PC-3 (cell line): ENCODE data around the gene FOXK2. TPM values are rescaled to one million over a fixed set of nuclear protein-coding genes. Genes with fewer than 3 reads are reported as not detected.

Experiments used
- ATAC-seq: fragments of 200-7000 bp; cut with Tn5 transposase; 2 replicates; pipeline ENCODE4 v1.9.1; 2020; ENCODE audit warnings: mild to moderate bottlenecking, moderate library complexity
- BruUV-seq: library from RNA; stranded (reverse); fragments of 400-500 nt; replicated peaks from 2 replicates; lab custom pipeline; 2021; lab: Mats Ljungman, UMichigan
- CTCF ChIA-PET: fragments of 300-600 bp; sonication (Branson Sonifier 250); formaldehyde crosslinking; loops from one replicate; lab custom pipeline; 2022; ENCODE audit warnings: antibody characterized with exemption; lab: Charles Lee
- POLR2A ChIA-PET: fragments of 300-600 bp; sonication (Branson Sonifier 250); formaldehyde crosslinking; loops from one replicate; lab custom pipeline; 2022; ENCODE audit warnings: antibody characterized with exemption; ENCODE audit not compliant: unreplicated experiment; lab: Charles Lee
- DNase-seq: peaks from one replicate; pipeline ENCODE4 v3.0.0-alpha.2; 2015
- H2AFZ ChIP-seq: fragments of 300-600 bp; sonication (generic); 2 replicates; pipeline ENCODE4 v1.6.0; 2016; ENCODE audit warnings: antibody characterized with exemption, low read length
- H3F3A ChIP-seq: fragments of 300-600 bp; sonication (generic); one replicate; pipeline ENCODE4 v1.6.0; 2017; ENCODE audit warnings: antibody characterized with exemption, low read length, control low read depth, mild to moderate bottlenecking; ENCODE audit not compliant: unreplicated experiment
- H3K27ac ChIP-seq: fragments of 300-600 bp; sonication (generic); 2 replicates; pipeline ENCODE4 v1.5.1; 2016; ENCODE audit warnings: mild to moderate bottlenecking, low read length
- H3K27me3 ChIP-seq: fragments of 300-600 bp; sonication (generic); 2 replicates; pipeline ENCODE4 v1.6.1; 2016; ENCODE audit warnings: low read length, mixed read lengths
- H3K36me3 ChIP-seq: fragments of 300-600 bp; sonication (generic); 2 replicates; pipeline ENCODE4 v1.6.1; 2016; ENCODE audit warnings: low read depth, mixed run types, low read length, mixed read lengths
- H3K4me1 ChIP-seq: fragments of 300-600 bp; sonication (generic); 2 replicates; pipeline ENCODE4 v1.5.1; 2016; ENCODE audit warnings: low read length; ENCODE audit not compliant: insufficient read depth
- H3K4me2 ChIP-seq: fragments of 300-600 bp; sonication (generic); 2 replicates; pipeline ENCODE4 v1.6.0; 2016; ENCODE audit warnings: low read length
- H3K4me3 ChIP-seq: fragments of 300-600 bp; sonication (generic); 2 replicates; pipeline ENCODE4 v1.5.1; 2016; ENCODE audit warnings: mild to moderate bottlenecking, low read length, mixed read lengths
- H3K79me2 ChIP-seq: fragments of 300-600 bp; sonication (generic); 2 replicates; pipeline ENCODE4 v1.6.1; 2017; ENCODE audit warnings: low read length, mixed read lengths
- H3K9ac ChIP-seq: fragments of 300-600 bp; sonication (generic); 2 replicates; pipeline ENCODE4 v1.6.0; 2016; ENCODE audit warnings: mild to moderate bottlenecking, low read length
- H3K9me2 ChIP-seq: fragments of 300-600 bp; sonication (generic); replicated peaks from 2 replicates; pipeline ENCODE4 v1.6.1; 2016; ENCODE audit warnings: mixed run types, low read length, mixed read lengths
- H3K9me3 ChIP-seq: fragments of 300-600 bp; sonication (generic); 2 replicates; pipeline ENCODE4 v1.6.1; 2016; ENCODE audit warnings: low read length, mixed read lengths
- H4K20me1 ChIP-seq: fragments of 300-600 bp; sonication (generic); 2 replicates; pipeline ENCODE4 v1.6.1; 2016; ENCODE audit warnings: low read length, mixed read lengths
- CTCF ChIP-seq: fragments of 300-600 bp; sonication (generic); conservative IDR thresholded peaks from 2 replicates; pipeline ENCODE4 v1.5.1; 2017; ENCODE audit warnings: antibody characterized with exemption, low read depth, mild to moderate bottlenecking, low read length
- EZH2 ChIP-seq: fragments of 300-600 bp; sonication (generic); IDR thresholded peaks from one replicate; pipeline ENCODE4 v1.6.1; 2017; ENCODE audit warnings: antibody characterized with exemption, mild to moderate bottlenecking, low read length; ENCODE audit not compliant: unreplicated experiment
- EZH2phosphoT487 ChIP-seq: fragments of 300-600 bp; sonication (generic); IDR thresholded peaks from 2 replicates; pipeline ENCODE4 v1.6.1; 2018; ENCODE audit warnings: mild to moderate bottlenecking, antibody characterized with exemption, low read length, borderline replicate concordance
- intact Hi-C: fragments of 100-400 bp; cut with micrococcal nuclease; formaldehyde crosslinking; loops from 2 replicates; pipeline ENCODE4 v1.9.0; 2023
- total RNA-seq: library from RNA; depleted of rRNA; stranded (reverse); fragments of >200 nt; gene quantifications from 2 replicates; pipeline ENCODE4 v1.2.3, GENCODE V29; 2014

FOXK2 gene
- total RNA-seq, 1 experiment from 2014 or later, result 60.5 TPM

DNA sequence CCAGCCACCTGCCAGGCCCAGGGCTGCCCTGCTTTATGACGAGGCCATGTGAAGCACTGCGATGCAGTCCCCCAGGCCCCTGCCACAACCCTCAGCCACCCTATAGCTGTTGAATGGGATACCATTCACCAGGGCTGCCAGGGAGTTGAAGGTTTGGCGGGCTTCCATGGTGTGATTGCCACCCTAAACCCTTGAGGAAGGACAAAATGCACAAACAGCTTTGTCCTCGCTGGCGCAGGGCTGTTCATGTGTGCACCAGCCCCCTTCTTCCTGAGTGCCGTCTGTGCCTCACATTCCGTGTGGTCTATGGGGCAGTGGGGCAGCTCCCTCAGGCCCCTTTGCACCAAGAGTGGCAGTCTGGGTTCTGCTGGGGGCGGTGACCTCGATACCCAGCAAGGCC lies 35.7 kb upstream of the FOXK2 start:
- no peak for DNase-seq
- Histone ChIP-seq H3K4me3 (no peak overlapping the region), H3K4me1 (no peaks in the 10 kb centered on the region), H3K27ac (no peak overlapping the region), H3K36me3 (peaks cover 22% of the 10 kb centered on the region), H3K9ac (no peak overlapping the region), H4K20me1 (no peaks in the 10 kb centered on the region), H3K9me3 (no peaks in the 10 kb centered on the region), H3K27me3 (no peaks in the 10 kb centered on the region), H2AFZ (no peak overlapping the region), H3K79me2 (no peaks in the 10 kb centered on the region), H3K4me2 (no peak overlapping the region), H3F3A (no peaks in the 10 kb centered on the region), H3K9me2 (no peaks in the 10 kb centered on the region)
- intact Hi-C loops, result no loop called here
- POLR2A ChIA-PET, result no interaction called here
- ATAC-seq, result no peak
- no TSS peak for BruUV-seq
- TF ChIP-seq CTCF, result no peak
- TF ChIP-seq EZH2, result no peak
- no peak for TF ChIP-seq EZH2phosphoT487
- CTCF ChIA-PET, result no interaction called here

- no peak overlapping the region for H2AFZ ChIP-seq
- no peaks in the 10 kb centered on the region for H3K9me3 ChIP-seq
- H3K4me1 ChIP-seq, result no peaks in the 10 kb centered on the region
- no peak overlapping the region for H3K9ac ChIP-seq
- BruUV-seq, result no TSS peak
- intact Hi-C loops, result no loop called here
- no peak overlapping the region for H3K4me2 ChIP-seq
- H3F3A ChIP-seq, result no peaks in the 10 kb centered on the region
- H3K27ac ChIP-seq, result no peak overlapping the region
- no peaks in the 10 kb centered on the region for H3K27me3 ChIP-seq
- no peaks in the 10 kb centered on the region for H3K9me2 ChIP-seq
- H4K20me1 ChIP-seq, result no peaks in the 10 kb centered on the region
- POLR2A ChIA-PET, result no interaction called here
- H3K4me3 ChIP-seq, result no peak overlapping the region
- ATAC-seq (no peak), DNase-seq (no peak)
- CTCF ChIA-PET, result no interaction called here
- TF ChIP-seq EZH2phosphoT487 (no peak), EZH2 (no peak), CTCF (no peak)
- H3K79me2 ChIP-seq, result no peaks in the 10 kb centered on the region
- H3K36me3 ChIP-seq, result peaks cover 13% of the 10 kb centered on the region
Measured at GRCh38 chr17:82486231-82487094, 33.1 kb upstream of the FOXK2 start.

- H3K4me1 ChIP-seq, result peaks cover 10% of the 10 kb centered on the region
- H4K20me1 ChIP-seq, result no peaks in the 10 kb centered on the region
- no peaks in the 10 kb centered on the region for H3K9me3 ChIP-seq
- intact Hi-C loops, result no loop called here
- peaks cover 13% of the 10 kb centered on the region for H3K36me3 ChIP-seq
- no peaks in the 10 kb centered on the region for H3K79me2 ChIP-seq
- H3K4me2 ChIP-seq, result no peak overlapping the region
- ChIA-PET POLR2A (no interaction called here), CTCF (no interaction called here)
- no peak overlapping the region for H3K27ac ChIP-seq
- H3K27me3 ChIP-seq, result no peaks in the 10 kb centered on the region
- no peak overlapping the region for H3K4me3 ChIP-seq
- DNase-seq, result no peak
- H3F3A ChIP-seq, result peaks cover 7% of the 10 kb centered on the region
- H2AFZ ChIP-seq, result no peak overlapping the region
- TF ChIP-seq EZH2 (no peak), EZH2phosphoT487 (no peak), CTCF (no peak)
- H3K9ac ChIP-seq, result no peak overlapping the region
- ATAC-seq, result no peak
- BruUV-seq, result no TSS peak
- H3K9me2 ChIP-seq, result no peaks in the 10 kb centered on the region
Measured at GRCh38 chr17:82487910-82488309, 31.6 kb upstream of the FOXK2 start.
